Heart right ventricle (tissue), 16 donors: ENCODE measurements around the gene CXCL1. TPM values are rescaled to one million over a fixed set of nuclear protein-coding genes. Genes with fewer than 3 reads are reported as not detected.

Experiments used
- ATAC-seq, 8 donors: fragments of 200-7000 bp; cut with Tn5 transposase; one replicate each; pipeline ENCODE4 v1.9.1; 2020; ENCODE audit warnings: mild to moderate bottlenecking in 8 of 8, moderate library complexity in 8 of 8, moderate number of reproducible peaks in 1 of 8
- DNase-seq, 2 donors: peaks; one replicate each; pipeline ENCODE4 v3.0.0-alpha.2; 2020
- H3K27ac ChIP-seq, 10 donors: fragments of 200-600 bp; sonication (generic) in 2 of 10; one replicate each; pipeline versions ENCODE4 v1.5.0 to v1.8.0; 2020 to 2022; ENCODE audit warnings: mild to moderate bottlenecking in 3 of 10
- H3K27me3 ChIP-seq, 7 donors: fragments of 200-600 bp; one replicate each; pipeline ENCODE4 v1.8.0; 2021 to 2022; ENCODE audit warnings: mild to moderate bottlenecking in 2 of 7
- H3K36me3 ChIP-seq, 9 donors: fragments of 200-600 bp; sonication (generic) in 1 of 9; one replicate each; pipeline versions ENCODE4 v1.5.0 to v1.8.0; 2020 to 2022; ENCODE audit warnings: mild to moderate bottlenecking in 2 of 9
- H3K4me1 ChIP-seq, 9 donors: fragments of 200-600 bp; sonication (generic) in 1 of 9; one replicate each; pipeline versions ENCODE4 v1.5.0 to v1.8.0; 2020 to 2022; ENCODE audit warnings: mild to moderate bottlenecking in 4 of 9
- H3K4me3 ChIP-seq, 10 donors: fragments of 200-600 bp; sonication (generic) in 2 of 10; one replicate each; pipeline versions ENCODE4 v1.5.0 to v1.8.0; 2020 to 2022; ENCODE audit warnings: mild to moderate bottlenecking in 7 of 10, moderate library complexity in 2 of 10
- H3K9me3 ChIP-seq, 11 donors: fragments of 200-600 bp in 10 of 11; sonication (generic) in 2 of 11; one replicate each; pipeline versions ENCODE4 v1.5.0 to v1.8.0; 2013 to 2022; ENCODE audit warnings: mild to moderate bottlenecking in 2 of 11, control low read depth in 1 of 11, moderate library complexity in 1 of 11
- CTCF ChIP-seq, 9 donors: fragments of 200-600 bp; sonication (generic) in 2 of 9; IDR thresholded peaks; one replicate each; pipeline versions ENCODE4 v1.5.0 to v1.8.0; 2021 to 2022; ENCODE audit warnings: antibody characterized with exemption in 9 of 9, mild to moderate bottlenecking in 5 of 9, moderate library complexity in 1 of 9
- WGBS, 2 donors: extraction: QIAGEN DNeasy Blood & Tissue Kit; methylation state at CpG; one replicate each; pipeline ENCODE4 v1.1.7; 2013; ENCODE audit warnings: inconsistent platforms in 1 of 2; 5-methylcytosine and 5-hydroxymethylcytosine counted together
- intact Hi-C, 10 donors: fragments of 100-400 bp; cut with DNase I; formaldehyde crosslinking; loops; one replicate each; pipeline versions ENCODE4 v1.11.1 to v1.14.2; 2022
- polyA plus RNA-seq, 2 donors: library from polyadenylated mRNA; stranded (reverse); fragments of 200-250 nt; gene quantifications; one replicate each; pipeline ENCODE4 v1.2.3, GENCODE V29; 2013
- total RNA-seq, 10 donors: library from RNA; stranded (reverse); fragmentation: NEBNext Ultra II Directional in 3 of 10; extraction: Animal tissue kit (Norgen Biotek cat#: 25700) in 3 of 10; gene quantifications; one replicate each; pipeline versions ENCODE4 v1.2.1 to v1.2.4, GENCODE V29; 2021 to 2023
- donor health status: Arrhythmogenic right ventricular cardiomyopathy.
- donor health status: ischemic (EF 13 %, LVEDD 7.1; RV severe dilation, severe dysfunction).
- donor health status: healthy with polysubstance abuse.
- donor health status: DM: no; HTN: yes; CAD: no.
- donor health status: DM: no; HTN: no; CAD: no.
- donor health status: ischemic (EF 25% LVEDD 6.9; RV normal size, moderate dysfunction).
- donor health status: ischemic (EF 25% LVEDD 5.7; RV mildly dilated, moderate dysfunction).
- donor health status: healthy.
- donor health status: DM: yes; HTN: yes; CAD: no.
- donor health status: Ischemic cardiomyopathy.
- donor health status: ischemic (EF 35%, LVEDD 5.7; RV mildly dilated, moderate dysfunction).
- donor health status: nonischemic (EF 11% LVEDD 7.7; RV severe dilation, severe dysfunction).
- donor health status: DM: yes; HTN: yes; CAD: no.
- donor health status: PGD.
- donor health status: ischemic (EF 29% LVEDD 5.4; RV normal size, mild dysfunction).
- donor health status: nonischemic (EF 23%, LVEDD 6.1; RV moderate dilation, normal function).

Gene CXCL1
- total and polyA plus RNA-seq, 12 donors: 0.30 to 15.0 (median 1.5) TPM

GRCh38 chr4:73866246-73866645 is 2.9 kb upstream of the CXCL1 start:
- H3K4me1 ChIP-seq: peaks cover 0 to 23% (median 11%) of the 10 kb centered on the region in 9 donors
- no peak for DNase-seq
- no peak overlapping the region for H3K27ac ChIP-seq
- H3K4me3 ChIP-seq: no peak overlapping the region
- H3K27me3 ChIP-seq: peaks cover 0 to 19% (median 5%) of the 10 kb centered on the region in 7 donors
- intact Hi-C loops: loop anchor here in 4 of 10 donors (10.0 kb wide), 2 partner anchors 101 to 131 kb away; no protein-coding TSS in a partner anchor
- ATAC-seq: no peak
- WGBS, 2 donors: 47 to 53% methylated on average over 2 of the region's 2 CpGs
- no peak for TF ChIP-seq CTCF (IDR thresholded peaks at IDR 0.05)
- H3K9me3 ChIP-seq: no peaks in the 10 kb centered on the region
- H3K36me3 ChIP-seq: no peaks in the 10 kb centered on the region

DNA sequence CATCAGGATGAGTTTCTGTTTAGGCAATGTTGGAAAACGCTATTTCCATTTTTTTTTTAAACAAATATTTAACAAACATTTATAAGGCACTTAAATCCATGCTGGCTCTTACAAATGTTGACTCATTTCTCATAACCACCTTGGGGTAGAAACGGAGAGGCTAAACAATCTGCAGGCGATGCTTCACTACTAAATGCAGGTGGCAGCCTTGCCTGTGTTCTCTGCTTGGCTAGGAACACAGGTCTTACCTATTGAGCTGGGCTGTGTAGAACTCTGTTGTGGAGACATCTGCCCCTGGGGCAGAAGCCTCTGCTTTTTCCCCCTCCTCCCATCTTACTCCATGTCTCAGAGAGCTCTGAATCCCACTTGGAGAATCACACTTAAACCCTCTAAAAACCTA is 1.4 kb upstream of the CXCL1 start:
- Histone ChIP-seq H3K36me3 (no peaks in the 10 kb centered on the region), H3K27me3 (peaks cover 0 to 19% (median 5%) of the 10 kb centered on the region in 7 donors), H3K4me3 (no peak overlapping the region), H3K4me1 (peaks cover 0 to 23% (median 12%) of the 10 kb centered on the region in 9 donors), H3K9me3 (no peaks in the 10 kb centered on the region), H3K27ac (no peak overlapping the region)
- intact Hi-C loops: loop anchor here in 4 of 10 donors (10.0 kb wide), 2 partner anchors 103 to 133 kb away; no protein-coding TSS in a partner anchor
- WGBS, 2 donors: 87 to 92% methylated on average over 3 of the region's 3 CpGs
- no peak for TF ChIP-seq CTCF (IDR thresholded peaks at IDR 0.05)
- DNase-seq: no peak
- no peak for ATAC-seq

- no peak for TF ChIP-seq CTCF (IDR thresholded peaks at IDR 0.05)
- intact Hi-C loops: loop anchor here in 4 of 10 donors (10.0 kb wide), 2 partner anchors 104 to 134 kb away; no protein-coding TSS in a partner anchor
- H3K27me3 ChIP-seq: peaks cover 0 to 19% (median 5%) of the 10 kb centered on the region in 7 donors
- H3K4me1 ChIP-seq: peaks cover 0 to 24% (median 12%) of the 10 kb centered on the region in 9 donors
- H3K27ac ChIP-seq: peak overlapping the region in 8 of 10 donors; percentile 28 to 91 (median 64)
- H3K9me3 ChIP-seq: no peaks in the 10 kb centered on the region
- 25 to 30% methylated on average over 16 of the region's 16 CpGs for WGBS, 2 donors
- ATAC-seq (peak in 6 of 8 donors; percentile 16 to 58 (median 50)), DNase-seq (no peak)
- no peaks in the 10 kb centered on the region for H3K36me3 ChIP-seq
- peak overlapping the region; percentile 36 to 75 (median 62) for H3K4me3 ChIP-seq
Observed at GRCh38 chr4:73868206-73869129, 725 bp upstream of the CXCL1 start.

- intact Hi-C loops: loop anchor here in 1 of 10 donors (5.0 kb wide), 1 partner anchor 167 kb away; the partner anchor contains the start of gene CXCL3
- peak in 2 of 8 donors; percentile 27 to 38 for ATAC-seq
- Histone ChIP-seq H3K27ac (peak overlapping the region in 3 of 10 donors; percentile 68 to 91 (median 84)), H3K4me1 (peaks cover 0 to 33% (median 12%) of the 10 kb centered on the region in 9 donors), H3K4me3 (peak overlapping the region in 6 of 10 donors; percentile 50 to 75 (median 65)), H3K9me3 (no peaks in the 10 kb centered on the region), H3K27me3 (peaks cover 0 to 19% (median 5%) of the 10 kb centered on the region in 7 donors), H3K36me3 (no peaks in the 10 kb centered on the region)
- DNase-seq: no peak
- WGBS, 2 donors: 81 to 82% methylated on average over 3 of the region's 3 CpGs
- no peak for TF ChIP-seq CTCF (IDR thresholded peaks at IDR 0.05)
Observed at GRCh38 chr4:73870260-73870659, 1.1 kb downstream of the CXCL1 start.
